Peyer's patch (tissue), 4 donors: ENCODE measurements around the gene WDCP.

Experiments used
- CTCF ChIP-seq, 6 experiments: fragments of 450-650 bp in 4 of 6; fragments of 200-600 bp in 2 of 6; sonication (generic) in 1 of 6; IDR thresholded peaks; one replicate each; pipeline ENCODE4 v1.5.1; 2017 to 2019; ENCODE audit warnings: antibody characterized with exemption in 6 of 6, mild to moderate bottlenecking in 3 of 6, moderate library complexity in 1 of 6
- POLR2A ChIP-seq, 2 donors: fragments of 450-650 bp; IDR thresholded peaks; one replicate each; pipeline ENCODE4 v1.5.1; 2017; ENCODE audit warnings: antibody characterized with exemption in 2 of 2, mild to moderate bottlenecking in 2 of 2, moderate library complexity in 2 of 2

GRCh38 chr2:24040511-24040910 lies 6.7 kb downstream of the WDCP start:
- TF ChIP-seq POLR2A (IDR thresholded peaks at IDR 0.05) (no peak), CTCF (IDR thresholded peaks at IDR 0.05) (no peak)
